ENCODE results near the gene CCDC85A.

DNA sequence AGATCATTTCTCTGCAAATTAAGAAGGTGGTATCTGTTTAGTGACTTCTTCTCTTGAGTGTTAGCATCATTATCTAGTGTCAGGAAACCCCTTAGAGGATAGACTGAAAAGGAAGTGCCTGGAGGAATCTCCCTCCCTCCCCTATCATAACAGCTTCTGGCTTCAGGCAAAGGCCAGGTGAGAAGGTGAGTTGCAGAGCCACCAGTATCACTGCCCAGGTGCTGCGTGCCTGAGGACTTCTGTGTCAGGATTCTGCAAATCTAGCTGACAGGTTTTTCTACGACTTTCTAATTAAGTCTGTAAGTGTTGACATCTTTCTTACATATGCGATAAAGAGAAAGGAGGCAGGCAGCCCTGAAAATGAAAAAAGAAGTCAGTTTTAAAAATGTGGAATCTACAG lies 111.9 kb downstream of the CCDC85A start:
- TF ChIP-seq CTCF (optimal IDR thresholded peaks at IDR 0.05 in 1 of 3, IDR thresholded peaks at IDR 0.05 in 1 of 3, conservative IDR thresholded peaks at IDR 0.05 in 1 of 3; ENCODE audit: extremely low read depth in 1 of 3, insufficient read depth in 2 of 3, low read length in 3 of 3) (no peak), EZH2 (IDR thresholded peaks at IDR 0.05; ENCODE audit: low read length) (no peak)

All from keratinocyte (primary cell).